HUES6 (cell line): ENCODE data around the gene USP13.

ENCODE experiments used
- H3K27ac ChIP-seq: 2 replicates; pipeline ENCODE4 v1.7.0; 2013; ENCODE audit warnings: low read depth, mild to moderate bottlenecking, low read length, inconsistent platforms
- H3K27me3 ChIP-seq: 2 replicates; pipeline ENCODE4 v1.6.1; 2013; ENCODE audit warnings: low read length; ENCODE audit not compliant: control insufficient read depth, insufficient read depth
- H3K36me3 ChIP-seq: 2 replicates; pipeline ENCODE4 v1.6.1; 2013; ENCODE audit warnings: low read length; ENCODE audit not compliant: control insufficient read depth, insufficient read depth
- H3K4me1 ChIP-seq: 2 replicates; pipeline ENCODE4 v1.6.1; 2013; ENCODE audit warnings: low read length; ENCODE audit not compliant: control insufficient read depth, insufficient read depth
- H3K4me3 ChIP-seq: 2 replicates; pipeline ENCODE4 v1.5.1; 2013; ENCODE audit warnings: low read depth, low read length
- H3K9ac ChIP-seq: one replicate; pipeline ENCODE4 v1.6.1; 2013; ENCODE audit warnings: mild to moderate bottlenecking, low read length
- H3K9me3 ChIP-seq: 2 replicates; pipeline ENCODE4 v1.6.1; 2013; ENCODE audit warnings: low read depth, low read length; ENCODE audit not compliant: control insufficient read depth, insufficient read depth

The USP13 gene

DNA sequence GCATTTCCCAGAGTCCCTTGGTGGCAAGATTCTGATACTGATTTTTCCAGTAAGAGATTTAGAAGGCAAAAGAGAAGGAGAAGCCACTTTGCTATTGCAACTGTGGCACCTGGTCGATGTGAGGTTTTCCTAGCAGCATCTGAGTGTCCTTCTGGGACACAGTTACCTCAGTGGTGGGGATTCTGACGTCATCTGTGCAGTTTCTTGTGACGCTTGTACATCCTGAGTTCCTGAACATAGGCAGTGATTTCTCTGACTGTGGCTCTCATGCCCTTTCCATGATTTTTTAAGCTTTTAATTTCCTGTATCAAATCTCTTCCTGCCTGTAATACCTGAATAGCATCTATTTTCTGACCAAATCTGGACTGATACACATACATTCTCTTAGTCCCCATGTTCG is 8.9 kb downstream of the USP13 start:
- Histone ChIP-seq H3K4me3 (no peak overlapping the region), H3K27me3 (no peaks in the 10 kb centered on the region), H3K36me3 (no peaks in the 10 kb centered on the region), H3K27ac (no peak overlapping the region), H3K9ac (no peak overlapping the region), H3K4me1 (peaks cover 25% of the 10 kb centered on the region), H3K9me3 (no peaks in the 10 kb centered on the region)

GRCh38 chr3:179663093-179663492 is 10.3 kb downstream of the USP13 start:
- Histone ChIP-seq H3K36me3 (no peaks in the 10 kb centered on the region), H3K27me3 (no peaks in the 10 kb centered on the region), H3K9ac (no peak overlapping the region), H3K4me1 (peaks cover 27% of the 10 kb centered on the region), H3K27ac (no peak overlapping the region), H3K9me3 (no peaks in the 10 kb centered on the region), H3K4me3 (no peak overlapping the region)

DNA sequence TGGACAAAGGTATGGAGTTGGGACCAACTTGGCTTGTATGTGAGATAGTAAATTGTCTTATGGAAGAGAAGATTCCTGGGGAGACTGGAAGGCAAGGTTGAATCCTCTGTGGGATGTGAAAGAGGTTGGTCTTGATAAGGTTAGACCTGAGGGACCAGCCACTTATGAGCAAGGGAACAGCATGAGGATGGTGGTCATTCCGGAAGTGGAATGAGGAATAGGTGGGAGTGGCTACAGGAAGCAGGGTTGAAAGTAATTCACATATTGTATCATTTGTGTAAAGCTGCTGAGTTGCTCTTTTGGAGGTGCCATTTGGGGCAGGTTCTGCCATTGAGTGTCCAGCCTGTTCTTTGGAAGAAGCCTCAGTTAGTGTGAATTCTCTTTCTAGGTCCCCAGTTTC is 13.2 kb downstream of the USP13 start:
- Histone ChIP-seq H3K36me3 (no peaks in the 10 kb centered on the region), H3K27me3 (no peaks in the 10 kb centered on the region), H3K9me3 (no peaks in the 10 kb centered on the region), H3K4me1 (peaks cover 19% of the 10 kb centered on the region), H3K27ac (no peak overlapping the region), H3K4me3 (no peak overlapping the region), H3K9ac (no peak overlapping the region)

DNA sequence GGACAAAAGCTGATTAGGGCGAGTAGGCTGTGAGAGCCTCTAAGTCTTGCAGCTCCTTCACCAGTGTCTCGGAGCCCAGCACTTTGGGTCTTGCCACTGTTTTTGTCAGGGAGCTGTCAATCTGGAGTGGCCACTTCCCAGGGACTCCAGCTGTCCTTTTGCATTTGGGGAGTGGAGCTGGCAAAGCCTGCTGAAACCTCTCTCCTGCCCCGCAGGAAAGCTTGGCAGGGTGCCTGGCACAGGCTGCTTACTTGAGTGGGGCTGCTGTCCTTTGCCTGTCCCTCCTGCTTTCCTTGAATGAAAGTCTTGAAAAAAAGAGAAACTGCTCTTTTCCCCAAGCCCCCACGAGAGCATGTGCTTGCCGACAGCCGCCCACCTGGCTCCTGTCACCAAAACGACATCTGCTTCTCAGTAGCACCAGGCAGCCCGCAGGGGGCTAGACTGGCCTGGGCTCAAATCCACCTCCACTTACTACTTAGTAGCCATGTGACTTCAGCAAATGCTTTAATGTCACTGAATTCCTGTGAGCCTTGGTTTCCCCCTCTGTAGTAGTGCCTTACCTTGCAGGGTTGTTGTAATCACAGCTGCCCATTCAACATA is 13.7 kb downstream of the USP13 start:
- H3K27me3 ChIP-seq, result no peaks in the 10 kb centered on the region
- H3K36me3 ChIP-seq, result no peaks in the 10 kb centered on the region
- no peak overlapping the region for H3K9ac ChIP-seq
- H3K9me3 ChIP-seq, result no peaks in the 10 kb centered on the region
- H3K4me3 ChIP-seq, result no peak overlapping the region
- peaks cover 17% of the 10 kb centered on the region for H3K4me1 ChIP-seq
- H3K27ac ChIP-seq, result no peak overlapping the region

DNA sequence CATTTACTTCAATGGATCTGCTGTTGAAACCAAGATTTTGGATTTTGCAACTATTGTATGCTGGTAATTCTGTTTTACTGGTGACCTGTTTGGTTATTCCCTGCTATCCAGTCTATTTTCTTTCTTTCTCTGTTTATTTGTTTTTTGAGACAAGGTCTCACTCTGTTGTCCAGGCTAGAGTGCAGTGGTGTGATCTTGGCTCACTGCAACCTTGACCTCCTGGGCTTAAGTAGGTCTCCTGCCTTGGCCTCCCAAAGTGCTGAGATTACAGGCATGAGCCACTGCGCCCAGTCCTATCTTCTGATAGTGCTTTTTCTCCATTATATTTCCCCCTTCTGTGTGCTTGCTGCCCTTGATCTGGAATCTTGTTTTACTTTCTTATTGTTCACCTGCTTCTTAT is 15.6 kb downstream of the USP13 start:
- no peaks in the 10 kb centered on the region for H3K36me3 ChIP-seq
- H3K4me1 ChIP-seq, result peaks cover 23% of the 10 kb centered on the region
- no peak overlapping the region for H3K9ac ChIP-seq
- no peak overlapping the region for H3K4me3 ChIP-seq
- no peaks in the 10 kb centered on the region for H3K9me3 ChIP-seq
- H3K27ac ChIP-seq, result no peak overlapping the region
- no peaks in the 10 kb centered on the region for H3K27me3 ChIP-seq

DNA sequence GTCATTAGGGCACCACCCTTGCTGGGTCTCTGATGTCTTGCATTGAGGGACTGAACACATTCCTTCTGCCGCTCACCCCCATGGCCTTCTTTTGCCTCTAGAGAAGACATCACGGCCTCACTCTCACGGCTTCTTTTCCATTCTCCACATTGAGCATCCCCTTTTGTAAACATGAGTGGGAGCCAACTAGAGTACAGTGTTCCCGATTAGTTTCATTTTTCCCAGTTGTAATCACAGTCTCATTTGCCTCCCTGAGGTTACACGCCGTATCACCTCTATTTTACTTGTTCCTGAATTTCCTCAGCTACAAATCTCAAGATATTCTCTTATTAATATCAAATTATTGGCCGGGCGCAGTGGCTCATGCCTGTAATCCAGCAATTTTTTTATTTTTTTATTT is 17.5 kb downstream of the USP13 start:
- H3K27ac ChIP-seq, result no peak overlapping the region
- H3K9me3 ChIP-seq, result no peaks in the 10 kb centered on the region
- no peak overlapping the region for H3K4me3 ChIP-seq
- peaks cover 23% of the 10 kb centered on the region for H3K4me1 ChIP-seq
- no peaks in the 10 kb centered on the region for H3K27me3 ChIP-seq
- no peak overlapping the region for H3K9ac ChIP-seq
- H3K36me3 ChIP-seq, result no peaks in the 10 kb centered on the region

DNA sequence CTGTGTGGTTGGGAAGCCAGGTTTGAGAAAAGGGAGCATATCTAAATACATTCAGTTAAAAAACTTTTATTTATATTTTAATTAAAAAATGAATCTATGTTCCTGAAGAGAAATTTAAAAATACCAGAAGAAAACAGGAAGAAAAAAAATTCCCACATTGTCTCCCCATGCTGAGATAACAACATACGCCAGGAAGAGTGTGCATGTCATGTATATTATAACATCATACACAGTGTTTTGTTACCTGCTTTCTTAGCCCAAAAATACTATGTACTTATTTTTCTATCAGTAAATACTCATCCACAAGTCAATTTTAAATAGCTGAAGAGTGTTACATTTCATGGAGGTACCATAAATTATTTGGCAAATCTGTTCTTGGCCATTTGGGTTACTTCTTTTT is 18.5 kb downstream of the USP13 start:
- Histone ChIP-seq H3K4me3 (no peak overlapping the region), H3K27ac (no peak overlapping the region), H3K36me3 (no peaks in the 10 kb centered on the region), H3K9me3 (no peaks in the 10 kb centered on the region), H3K9ac (no peak overlapping the region), H3K4me1 (peaks cover 17% of the 10 kb centered on the region), H3K27me3 (no peaks in the 10 kb centered on the region)

DNA sequence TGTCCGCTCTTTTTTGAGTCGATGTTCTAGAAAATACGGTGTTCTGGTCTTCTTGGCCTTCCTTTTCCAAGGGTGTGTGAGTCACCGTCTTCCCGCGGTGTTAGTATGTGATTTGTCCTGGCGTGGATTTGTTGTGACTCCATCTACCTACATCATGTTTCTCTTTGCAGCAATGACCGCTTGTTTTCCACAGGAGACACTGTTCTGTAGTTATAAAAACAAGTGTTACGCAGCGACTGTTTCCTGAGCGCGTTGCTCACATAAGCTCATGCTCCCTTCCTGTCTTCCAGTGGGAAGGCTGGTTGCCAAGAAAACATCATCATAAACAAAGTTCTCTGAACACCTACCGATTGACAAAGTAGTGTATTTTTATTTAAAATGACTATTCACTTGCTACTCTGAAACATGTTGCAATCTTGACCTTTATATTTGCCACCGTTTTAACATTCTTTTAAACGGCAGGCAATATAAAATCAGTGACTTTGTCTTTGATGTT is 19.0 kb downstream of the USP13 start:
- Histone ChIP-seq H3K27me3 (no peaks in the 10 kb centered on the region), H3K27ac (no peak overlapping the region), H3K9me3 (no peaks in the 10 kb centered on the region), H3K9ac (no peak overlapping the region), H3K4me3 (no peak overlapping the region), H3K36me3 (no peaks in the 10 kb centered on the region), H3K4me1 (peaks cover 12% of the 10 kb centered on the region)

DNA sequence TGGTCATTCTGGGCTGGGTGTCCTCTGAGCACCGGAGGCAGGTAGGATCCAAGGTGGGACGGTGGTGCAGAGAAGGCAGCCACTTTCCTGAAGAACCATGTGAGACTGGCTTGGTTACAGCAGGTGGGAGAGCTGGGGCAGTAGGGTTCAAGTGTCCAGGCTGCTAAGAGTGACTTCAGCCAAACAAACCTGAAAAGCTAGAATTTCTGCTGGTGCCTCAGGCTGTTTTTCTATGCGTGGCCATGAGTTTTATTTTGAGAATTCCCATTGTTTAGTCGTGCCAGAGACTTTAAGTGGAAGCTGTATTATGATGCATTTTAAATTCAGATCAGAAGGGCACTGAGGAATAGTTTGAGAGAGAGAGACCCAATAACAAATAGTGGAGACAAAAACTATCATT is 20.1 kb downstream of the USP13 start:
- H3K9me3 ChIP-seq, result no peaks in the 10 kb centered on the region
- H3K27ac ChIP-seq, result no peak overlapping the region
- H3K4me1 ChIP-seq, result peaks cover 10% of the 10 kb centered on the region; the same call in 1 of the 2 replicates
- H3K4me3 ChIP-seq, result no peak overlapping the region
- H3K9ac ChIP-seq, result no peak overlapping the region
- no peaks in the 10 kb centered on the region for H3K27me3 ChIP-seq
- H3K36me3 ChIP-seq, result no peaks in the 10 kb centered on the region

GRCh38 chr3:179673523-179673922 is 20.7 kb downstream of the USP13 start:
- Histone ChIP-seq H3K9me3 (no peaks in the 10 kb centered on the region), H3K4me1 (peaks cover 11% of the 10 kb centered on the region; the same call in 1 of the 2 replicates), H3K4me3 (no peak overlapping the region), H3K36me3 (no peaks in the 10 kb centered on the region), H3K27me3 (no peaks in the 10 kb centered on the region), H3K9ac (no peak overlapping the region), H3K27ac (no peak overlapping the region)

DNA sequence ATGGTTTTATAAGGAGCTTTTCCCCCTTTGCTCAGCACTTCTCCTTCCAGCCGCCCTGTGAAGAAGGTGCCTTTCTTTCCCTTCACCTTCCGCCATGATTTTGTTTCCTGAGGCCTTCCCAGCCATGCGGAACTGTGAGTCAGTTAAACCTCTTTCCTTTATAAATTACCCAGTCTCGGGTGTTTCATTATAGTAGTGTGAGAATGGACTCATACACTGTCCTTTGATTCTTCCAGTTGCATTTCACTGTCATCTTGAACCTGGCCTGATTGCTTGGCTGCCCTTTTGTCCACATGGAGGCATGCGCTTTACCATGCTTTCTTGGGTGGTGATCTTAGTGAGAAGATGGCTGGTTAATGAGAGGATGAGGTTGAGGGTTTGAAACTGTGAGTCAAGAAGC is 23.2 kb downstream of the USP13 start:
- no peaks in the 10 kb centered on the region for H3K9me3 ChIP-seq
- no peaks in the 10 kb centered on the region for H3K27me3 ChIP-seq
- H3K27ac ChIP-seq, result no peak overlapping the region
- no peaks in the 10 kb centered on the region for H3K36me3 ChIP-seq
- H3K4me3 ChIP-seq, result no peak overlapping the region
- no peak overlapping the region for H3K9ac ChIP-seq
- peaks cover 19% of the 10 kb centered on the region; the same call in 1 of the 2 replicates for H3K4me1 ChIP-seq
